GM18517 (cell line): ENCODE data around the gene RGS19.

ENCODE experiments used
- ATAC-seq: cut with Tn5 transposase; IDR thresholded peaks from one replicate; pipeline ENCODE4 v1.9.1; 2021; ENCODE audit warnings: mild to moderate bottlenecking, moderate library complexity; ENCODE audit not compliant: unreplicated experiment

Gene RGS19

GRCh38 chr20:64050261-64051032 is 28.9 kb downstream of the RGS19 start:
- ATAC-seq, result no peak

- no peak for ATAC-seq
These were observed 29.4 kb downstream of the RGS19 start for GRCh38 chr20:64049878-64050260.

- no peak for ATAC-seq
These were observed 30.0 kb downstream of the RGS19 start, which contains the start of gene SOX18 for GRCh38 chr20:64049060-64049877. SOX18 (minus strand) TSS chr20:64049639; CDS start chr20:64049516, 123 bp downstream.

- ATAC-seq, result no peak
These were observed 30.8 kb downstream of the RGS19 start for GRCh38 chr20:64048402-64049044.

- ATAC-seq, result no peak
These were observed 31.3 kb downstream of the RGS19 start for GRCh38 chr20:64047968-64048401.

GRCh38 chr20:64047046-64047389 is 32.3 kb downstream of the RGS19 start:
- no peak for ATAC-seq

- ATAC-seq, result no peak
These were observed 33.8 kb downstream of the RGS19 start for GRCh38 chr20:64045346-64046011.

- ATAC-seq, result no peak
These were observed 34.7 kb downstream of the RGS19 start for GRCh38 chr20:64044484-64045247.

GRCh38 chr20:64043768-64044167 is 35.5 kb downstream of the RGS19 start:
- no peak for ATAC-seq

GRCh38 chr20:64042054-64042781 is 37.1 kb downstream of the RGS19 start:
- no peak for ATAC-seq

GRCh38 chr20:64041781-64042053 is 37.6 kb downstream of the RGS19 start:
- no peak for ATAC-seq

- ATAC-seq, result no peak
These were observed 38.1 kb downstream of the RGS19 start for GRCh38 chr20:64041040-64041780.

- no peak for ATAC-seq
These were observed 38.9 kb downstream of the RGS19 start for GRCh38 chr20:64040231-64041039.

- ATAC-seq, result no peak
These were observed 39.8 kb downstream of the RGS19 start for GRCh38 chr20:64039293-64040160.

GRCh38 chr20:64038565-64039292 is 40.6 kb downstream of the RGS19 start:
- ATAC-seq, result peak; percentile 63

GRCh38 chr20:64038224-64038564 is 41.1 kb downstream of the RGS19 start:
- peak; percentile 32 for ATAC-seq
